Measurements from ENCODE around the gene MISP.
"Not testable (repeated sequence)": the region's sequence is repeated elsewhere in the genome, so short reads cannot be mapped to it uniquely, and the experiment has no call there.

Gene MISP

GRCh38 chr19:741506-742131 lies 9.3 kb upstream of the MISP start:
- peak; percentile 18 for TF ChIP-seq CTCF (IDR thresholded peaks at IDR 0.05; ENCODE audit: low read depth, low read length)
- peak in 1 of 2 donors; percentile 33 for DNase-seq (ENCODE audit: low read depth in 2 of 2)
- H3K4me3 ChIP-seq (replicated peaks in 1 of 2; ENCODE audit: low read depth in 2 of 2, low read length in 2 of 2): no peak overlapping the region

GRCh38 chr19:742540-743075 lies 8.3 kb upstream of the MISP start:
- H3K4me3 ChIP-seq (replicated peaks in 1 of 2; ENCODE audit: low read depth in 2 of 2, low read length in 2 of 2): no peak overlapping the region
- TF ChIP-seq CTCF (IDR thresholded peaks at IDR 0.05; ENCODE audit: low read depth, low read length): no peak
- DNase-seq (ENCODE audit: low read depth in 2 of 2): no peak

GRCh38 chr19:743168-743687 lies 7.7 kb upstream of the MISP start:
- no peak for TF ChIP-seq CTCF (IDR thresholded peaks at IDR 0.05; ENCODE audit: low read depth, low read length)
- no peak overlapping the region for H3K4me3 ChIP-seq (replicated peaks in 1 of 2; ENCODE audit: low read depth in 2 of 2, low read length in 2 of 2)
- DNase-seq (ENCODE audit: low read depth in 2 of 2): peak; percentile 16 to 74

GRCh38 chr19:745138-745537 lies 5.8 kb upstream of the MISP start:
- H3K4me3 ChIP-seq (replicated peaks in 1 of 2; ENCODE audit: low read depth in 2 of 2, low read length in 2 of 2): not testable (repeated sequence)
- DNase-seq (ENCODE audit: low read depth in 2 of 2): peak in 1 of 2 donors; percentile 82

- TF ChIP-seq CTCF (IDR thresholded peaks at IDR 0.05; ENCODE audit: low read depth, low read length): no peak
- no peak for DNase-seq (ENCODE audit: low read depth in 2 of 2)
- H3K4me3 ChIP-seq (replicated peaks in 1 of 2; ENCODE audit: low read depth in 2 of 2, low read length in 2 of 2): no peak overlapping the region
These were observed 4.6 kb upstream of the MISP start for GRCh38 chr19:746208-746819.

GRCh38 chr19:746956-747355 lies 4.0 kb upstream of the MISP start:
- no peak for TF ChIP-seq CTCF (IDR thresholded peaks at IDR 0.05; ENCODE audit: low read depth, low read length)
- no peak overlapping the region for H3K4me3 ChIP-seq (replicated peaks in 1 of 2; ENCODE audit: low read depth in 2 of 2, low read length in 2 of 2)
- DNase-seq (ENCODE audit: low read depth in 2 of 2): no peak

GRCh38 chr19:747432-748273 lies 3.3 kb upstream of the MISP start:
- no peak overlapping the region for H3K4me3 ChIP-seq (replicated peaks in 1 of 2; ENCODE audit: low read depth in 2 of 2, low read length in 2 of 2)
- no peak for TF ChIP-seq CTCF (IDR thresholded peaks at IDR 0.05; ENCODE audit: low read depth, low read length)
- DNase-seq (ENCODE audit: low read depth in 2 of 2): no peak

Data from cardiac fibroblast (primary cell).